Nephron progenitor cell (in vitro differentiated cells): ENCODE data around the gene CELF5.

Experiments
- DNase-seq: peaks from one replicate; pipeline ENCODE4 v3.0.0; 2021
- H3K27ac Mint-ChIP-seq: 2 replicates; pipeline ENCODE4 v1.8.0; 2021; ENCODE audit warnings: mild to moderate bottlenecking, moderate library complexity, mixed read lengths
- H3K27me3 Mint-ChIP-seq: 2 replicates; pipeline ENCODE4 v1.8.0; 2021; ENCODE audit warnings: mild to moderate bottlenecking, low read depth, mixed read lengths; ENCODE audit not compliant: poor library complexity
- H3K36me3 Mint-ChIP-seq: 2 replicates; pipeline ENCODE4 v1.8.0; 2021; ENCODE audit warnings: low read depth, mixed read lengths
- H3K4me1 Mint-ChIP-seq: 2 replicates; pipeline ENCODE4 v1.8.0; 2021; ENCODE audit warnings: mixed read lengths
- H3K4me3 Mint-ChIP-seq: 2 replicates; pipeline ENCODE4 v1.8.0; 2021; ENCODE audit warnings: mild to moderate bottlenecking, moderate library complexity, mixed read lengths
- H3K9me3 Mint-ChIP-seq: 2 replicates; pipeline ENCODE4 v1.8.0; 2021; ENCODE audit warnings: mild to moderate bottlenecking, moderate library complexity, mixed read lengths
- TF ChIP-seq, protein P1 (sequence below): fragments of 200-600 bp; sonication (generic); IDR thresholded peaks from 2 replicates; pipeline ENCODE4 v1.5.0; 2021; ENCODE audit warnings: antibody characterized with exemption

Gene CELF5

DNA sequence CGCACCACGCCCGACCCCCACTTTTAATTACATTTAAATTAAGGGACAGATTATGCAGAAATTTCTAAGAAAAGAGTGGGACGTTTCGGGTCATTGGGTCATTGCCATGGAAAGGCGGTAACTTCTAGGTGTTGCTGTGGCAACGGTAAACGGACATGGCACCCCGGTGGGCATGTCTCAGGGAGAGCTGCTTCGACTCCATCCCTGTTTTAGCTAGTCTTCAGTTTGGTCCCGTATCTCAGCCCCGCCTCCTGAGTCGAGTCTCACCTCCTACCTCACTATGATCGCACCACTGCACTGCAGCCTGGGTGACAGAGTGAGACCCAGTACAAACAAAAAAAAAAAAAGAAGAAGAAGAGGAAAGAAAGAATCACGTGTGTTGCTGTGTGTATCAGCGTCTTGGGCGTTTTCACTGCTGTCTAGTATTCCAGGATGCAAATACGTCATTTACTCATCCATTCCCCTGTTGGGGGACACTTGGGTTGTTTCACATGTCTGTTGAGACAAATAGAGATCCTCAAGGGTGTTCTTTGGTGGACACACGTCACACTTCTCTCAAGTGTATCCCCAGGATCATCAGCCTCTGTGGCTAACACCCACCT, 41.7 kb downstream of the CELF5 start:
- Mint-ChIP-seq H3K36me3 (no peaks in the 10 kb centered on the region), H3K4me1 (no peaks in the 10 kb centered on the region), H3K9me3 (peaks cover 19% of the 10 kb centered on the region), H3K4me3 (no peak overlapping the region), H3K27ac (no peak overlapping the region), H3K27me3 (peaks cover 67% of the 10 kb centered on the region)
- TF ChIP-seq, protein P1, sequence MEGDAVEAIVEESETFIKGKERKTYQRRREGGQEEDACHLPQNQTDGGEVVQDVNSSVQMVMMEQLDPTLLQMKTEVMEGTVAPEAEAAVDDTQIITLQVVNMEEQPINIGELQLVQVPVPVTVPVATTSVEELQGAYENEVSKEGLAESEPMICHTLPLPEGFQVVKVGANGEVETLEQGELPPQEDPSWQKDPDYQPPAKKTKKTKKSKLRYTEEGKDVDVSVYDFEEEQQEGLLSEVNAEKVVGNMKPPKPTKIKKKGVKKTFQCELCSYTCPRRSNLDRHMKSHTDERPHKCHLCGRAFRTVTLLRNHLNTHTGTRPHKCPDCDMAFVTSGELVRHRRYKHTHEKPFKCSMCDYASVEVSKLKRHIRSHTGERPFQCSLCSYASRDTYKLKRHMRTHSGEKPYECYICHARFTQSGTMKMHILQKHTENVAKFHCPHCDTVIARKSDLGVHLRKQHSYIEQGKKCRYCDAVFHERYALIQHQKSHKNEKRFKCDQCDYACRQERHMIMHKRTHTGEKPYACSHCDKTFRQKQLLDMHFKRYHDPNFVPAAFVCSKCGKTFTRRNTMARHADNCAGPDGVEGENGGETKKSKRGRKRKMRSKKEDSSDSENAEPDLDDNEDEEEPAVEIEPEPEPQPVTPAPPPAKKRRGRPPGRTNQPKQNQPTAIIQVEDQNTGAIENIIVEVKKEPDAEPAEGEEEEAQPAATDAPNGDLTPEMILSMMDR, result no peak
- no peak for DNase-seq

GRCh38 chr19:3266792-3267514, 42.5 kb downstream of the CELF5 start:
- H3K9me3 Mint-ChIP-seq, result peaks cover 19% of the 10 kb centered on the region

DNA sequence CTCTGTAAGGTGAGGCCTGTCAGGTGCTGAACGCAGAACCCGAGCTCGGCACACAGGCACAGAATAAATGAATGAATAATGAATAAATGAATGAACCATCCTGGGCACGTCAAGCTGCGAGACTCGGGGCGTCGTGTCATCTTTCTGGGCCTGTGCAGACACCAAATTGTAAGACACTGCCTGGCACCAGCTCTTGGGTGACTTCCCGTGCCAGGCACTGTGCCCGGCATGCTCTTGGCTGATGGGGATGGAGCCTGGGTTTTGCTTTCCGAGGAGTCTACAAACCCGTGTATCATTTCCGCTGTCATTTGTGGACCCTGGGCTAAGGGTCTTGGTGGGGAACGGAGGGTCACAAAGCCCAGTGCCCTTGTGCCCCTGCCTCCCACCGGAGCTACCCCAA, 43.9 kb downstream of the CELF5 start:
- DNase-seq, result no peak
- H3K27me3 Mint-ChIP-seq, result peaks cover 81% of the 10 kb centered on the region
- H3K36me3 Mint-ChIP-seq, result no peaks in the 10 kb centered on the region
- H3K27ac Mint-ChIP-seq, result no peak overlapping the region
- TF ChIP-seq, protein P1, result no peak
- peaks cover 30% of the 10 kb centered on the region for H3K9me3 Mint-ChIP-seq
- H3K4me1 Mint-ChIP-seq, result no peaks in the 10 kb centered on the region
- no peak overlapping the region for H3K4me3 Mint-ChIP-seq

More at GRCh38 chr19:3266792-3267514, 42.5 kb downstream of the CELF5 start:
- peaks cover 70% of the 10 kb centered on the region for H3K27me3 Mint-ChIP-seq
- no peaks in the 10 kb centered on the region for H3K36me3 Mint-ChIP-seq
- no peak overlapping the region for H3K27ac Mint-ChIP-seq
- no peaks in the 10 kb centered on the region for H3K4me1 Mint-ChIP-seq
- no peak overlapping the region for H3K4me3 Mint-ChIP-seq
- DNase-seq, result no peak
- TF ChIP-seq, protein P1, result no peak

- Mint-ChIP-seq H3K36me3 (no peaks in the 10 kb centered on the region), H3K27me3 (peaks cover 85% of the 10 kb centered on the region), H3K27ac (no peak overlapping the region)
These were observed 44.3 kb downstream of the CELF5 start for GRCh38 chr19:3268763-3269162.

GRCh38 chr19:3269916-3270671, 45.6 kb downstream of the CELF5 start:
- peaks cover 36% of the 10 kb centered on the region for H3K9me3 Mint-ChIP-seq
- H3K4me3 Mint-ChIP-seq, result no peak overlapping the region
- H3K36me3 Mint-ChIP-seq, result no peaks in the 10 kb centered on the region
- peaks cover 91% of the 10 kb centered on the region for H3K27me3 Mint-ChIP-seq
- no peak overlapping the region for H3K27ac Mint-ChIP-seq
- H3K4me1 Mint-ChIP-seq, result peaks cover 5% of the 10 kb centered on the region
- DNase-seq, result no peak
- TF ChIP-seq, protein P1, result no peak

More at GRCh38 chr19:3268763-3269162, 44.3 kb downstream of the CELF5 start:
- TF ChIP-seq, protein P1, result no peak
- DNase-seq, result no peak
- no peak overlapping the region for H3K4me3 Mint-ChIP-seq
- H3K9me3 Mint-ChIP-seq, result peaks cover 34% of the 10 kb centered on the region
- no peaks in the 10 kb centered on the region for H3K4me1 Mint-ChIP-seq
